BE2C (cell line): ENCODE data around the gene EPC2.

Experiments
- DNase-seq: peaks from one replicate; pipeline ENCODE4 v3.0.0-alpha.2; 2020
- H3K27me3 ChIP-seq: fragments of 250-450 bp; sonication (Bioruptor Pico); 2 replicates; pipeline ENCODE4 v1.5.1; 2020; ENCODE audit warnings: mild to moderate bottlenecking
- H3K36me3 ChIP-seq: fragments of 250-450 bp; sonication (Bioruptor Pico); 2 replicates; pipeline ENCODE4 v1.5.1; 2020; ENCODE audit warnings: mild to moderate bottlenecking
- H3K4me1 ChIP-seq: fragments of 250-450 bp; sonication (Bioruptor Pico); 2 replicates; pipeline ENCODE4 v1.5.1; 2020
- H3K4me3 ChIP-seq: 2 replicates; pipeline ENCODE4 v1.5.1; 2011; ENCODE audit warnings: low read depth, low read length
- H3K9me3 ChIP-seq: fragments of 250-450 bp; sonication (Bioruptor Pico); 2 replicates; pipeline ENCODE4 v1.5.1; 2020
- CTCF ChIP-seq: IDR thresholded peaks from 2 replicates; pipeline ENCODE4 v1.5.1; 2012; ENCODE audit warnings: mild to moderate bottlenecking, low read depth, low read length

The EPC2 gene

GRCh38 chr2:148696985-148697384 lies 52.4 kb downstream of the EPC2 start:
- Histone ChIP-seq H3K36me3 (no peaks in the 10 kb centered on the region), H3K4me1 (no peaks in the 10 kb centered on the region), H3K4me3 (no peak overlapping the region), H3K9me3 (no peaks in the 10 kb centered on the region), H3K27me3 (no peaks in the 10 kb centered on the region)
- DNase-seq: no peak
- no peak for TF ChIP-seq CTCF

GRCh38 chr2:148699830-148700229 lies 55.3 kb downstream of the EPC2 start:
- H3K36me3 ChIP-seq: no peaks in the 10 kb centered on the region
- no peak for DNase-seq
- H3K4me1 ChIP-seq: no peaks in the 10 kb centered on the region
- no peak overlapping the region for H3K4me3 ChIP-seq
- H3K27me3 ChIP-seq: no peaks in the 10 kb centered on the region
- no peaks in the 10 kb centered on the region for H3K9me3 ChIP-seq
- TF ChIP-seq CTCF: no peak

- TF ChIP-seq CTCF: no peak
- Histone ChIP-seq H3K36me3 (no peaks in the 10 kb centered on the region), H3K9me3 (no peaks in the 10 kb centered on the region), H3K4me3 (no peak overlapping the region), H3K27me3 (no peaks in the 10 kb centered on the region), H3K4me1 (no peaks in the 10 kb centered on the region)
- DNase-seq: no peak
Observed at GRCh38 chr2:148701039-148701438, 56.5 kb downstream of the EPC2 start.

- H3K9me3 ChIP-seq: no peaks in the 10 kb centered on the region
- no peak for DNase-seq
- H3K36me3 ChIP-seq: no peaks in the 10 kb centered on the region
- H3K27me3 ChIP-seq: no peaks in the 10 kb centered on the region
- H3K4me1 ChIP-seq: no peaks in the 10 kb centered on the region
- no peak overlapping the region for H3K4me3 ChIP-seq
- TF ChIP-seq CTCF: no peak
Observed at GRCh38 chr2:148701877-148702276, 57.3 kb downstream of the EPC2 start.

- no peak for TF ChIP-seq CTCF
- DNase-seq: no peak
- no peaks in the 10 kb centered on the region for H3K9me3 ChIP-seq
- no peaks in the 10 kb centered on the region for H3K27me3 ChIP-seq
- no peaks in the 10 kb centered on the region for H3K36me3 ChIP-seq
- no peaks in the 10 kb centered on the region for H3K4me1 ChIP-seq
- no peak overlapping the region for H3K4me3 ChIP-seq
Observed at GRCh38 chr2:148702475-148702874, 57.9 kb downstream of the EPC2 start.

- H3K4me3 ChIP-seq: no peak overlapping the region
- H3K27me3 ChIP-seq: no peaks in the 10 kb centered on the region
- H3K9me3 ChIP-seq: no peaks in the 10 kb centered on the region
- no peak for TF ChIP-seq CTCF
- H3K36me3 ChIP-seq: no peaks in the 10 kb centered on the region
- H3K4me1 ChIP-seq: no peaks in the 10 kb centered on the region
- DNase-seq: no peak
Observed at GRCh38 chr2:148704247-148704646, 59.7 kb downstream of the EPC2 start.
